T-helper 1 cell (primary cell): ENCODE measurements around the gene HMCN1.
A peak's percentile ranks its signal among the peaks of the same experiment; 100 is the strongest.

Source experiments
- DNase-seq, 5 donors: peaks; one replicate each; pipeline ENCODE4 v3.0.0-alpha.2; 2012 to 2020
- total RNA-seq, 4 donors: gene quantifications; one replicate each; lab custom pipeline; 2026; lab: John Stamatoyannopoulos, UW

HMCN1 gene
- 0.15 to 1.4 (median 0.39) reads per million in 4 donors for total RNA-seq

DNA sequence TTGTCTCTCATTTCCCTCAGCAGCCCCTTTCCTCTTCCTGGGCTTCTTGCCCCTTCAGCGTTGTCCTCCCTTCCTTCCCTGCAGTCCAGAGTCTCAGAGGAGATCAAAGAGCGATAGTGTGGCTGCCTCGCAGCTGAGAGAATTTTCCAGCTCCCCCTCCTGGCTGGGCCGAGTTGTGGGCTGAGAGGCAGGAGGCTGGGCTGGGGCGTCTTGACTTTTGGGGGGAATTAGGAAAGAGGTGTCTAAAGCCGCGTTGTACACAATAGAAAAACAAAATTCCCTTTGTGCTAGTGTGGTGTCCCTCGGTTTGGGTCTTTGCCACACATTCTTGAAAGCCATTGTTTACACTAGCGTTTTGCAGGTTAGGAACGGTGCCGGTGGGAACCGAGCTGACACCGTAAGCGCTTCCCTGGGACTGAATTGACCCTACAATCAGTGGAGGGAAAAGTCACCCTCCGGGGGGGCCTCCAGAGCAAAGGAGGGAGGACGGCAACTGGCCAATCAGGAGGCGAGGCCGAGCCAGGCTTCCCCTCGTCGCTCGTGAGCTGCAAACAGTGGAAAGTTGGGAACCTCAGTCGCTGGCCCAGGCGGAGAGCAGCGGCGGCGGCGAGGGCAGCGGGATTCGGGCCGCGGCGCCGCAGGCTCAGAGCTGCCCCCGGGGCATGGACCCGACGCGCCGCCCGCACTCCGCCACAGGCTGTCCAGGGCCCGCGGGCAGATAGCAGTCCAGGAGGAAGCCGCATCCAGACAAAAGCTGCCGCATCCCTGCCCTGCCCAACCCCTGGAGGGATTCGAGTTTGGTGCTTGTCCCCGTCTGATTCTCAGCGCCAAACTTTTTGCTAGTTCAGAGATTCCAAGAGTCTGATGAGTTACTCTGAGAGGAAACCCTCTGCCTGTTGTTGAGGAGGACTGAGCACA lies at the start of gene HMCN1:
Gene HMCN1, plus strand, starts transcription at position 574 of the 918 bp plus-strand sequence. CDS start 389 bp downstream, outside the sequence.
- peak in 2 of 5 donors; percentile 1 to 7 for DNase-seq

DNA sequence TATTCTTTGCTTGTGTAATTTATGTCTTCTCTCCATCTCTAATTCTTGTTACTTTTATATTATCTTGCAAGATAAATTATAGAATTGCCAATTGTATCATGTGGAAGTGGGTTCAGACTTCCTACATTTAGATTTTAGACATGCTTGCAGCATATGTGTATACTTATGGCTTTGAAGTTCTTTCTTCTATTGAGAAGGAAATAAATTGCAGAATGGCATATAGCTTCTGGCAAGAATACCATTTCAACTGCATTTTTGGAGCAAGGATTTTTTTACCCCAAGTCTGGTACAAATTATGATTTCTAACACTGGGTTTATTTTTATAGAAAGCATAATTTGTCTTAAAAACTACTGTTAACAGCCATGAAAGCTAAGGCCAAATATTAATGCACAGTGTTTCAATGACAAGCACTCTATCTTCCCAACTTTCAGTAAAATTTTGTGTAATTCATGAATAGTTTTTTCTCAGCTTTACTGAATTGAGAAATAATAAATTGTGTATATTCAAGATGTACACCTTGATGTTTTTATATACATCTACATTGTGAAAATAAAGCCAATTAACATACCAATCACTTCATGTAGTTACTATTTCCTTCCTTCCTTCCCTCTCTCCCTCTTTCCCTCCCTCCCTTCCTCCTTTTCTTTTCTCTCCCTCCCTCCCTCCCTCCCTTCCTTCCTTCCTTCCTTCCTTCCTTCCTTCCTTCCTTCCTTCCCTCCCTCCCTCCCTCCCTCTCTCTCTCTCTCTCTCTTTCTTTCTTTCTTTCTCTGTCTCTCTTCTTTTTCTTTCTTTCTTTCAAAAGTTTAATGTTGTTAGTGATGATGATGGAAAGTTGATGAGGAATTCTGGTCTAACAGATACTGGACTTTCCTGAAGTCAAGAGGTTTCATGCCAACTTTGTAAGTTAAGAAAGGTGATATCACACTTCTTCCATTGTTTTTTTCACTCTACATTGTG lies 47.1 kb upstream of the HMCN1 start:
- DNase-seq, result no peak

DNA sequence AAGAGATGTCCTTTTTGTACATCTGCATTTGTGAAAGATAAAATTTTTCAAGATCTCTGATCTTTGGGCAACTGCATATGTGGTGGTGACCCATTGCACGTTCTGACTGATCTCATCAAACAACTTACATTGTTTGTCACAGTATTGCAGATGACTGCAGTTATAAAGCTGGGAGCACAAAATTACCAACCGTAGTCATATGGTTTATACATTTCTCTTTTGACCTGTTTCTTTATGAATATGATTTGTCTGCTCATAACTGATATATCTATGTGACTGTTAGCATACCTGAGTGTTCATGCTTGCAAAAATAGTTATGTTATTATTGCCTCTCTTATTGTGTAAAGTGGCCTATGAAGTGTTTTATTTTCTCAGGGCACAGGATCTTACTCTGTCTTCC lies 43.7 kb upstream of the HMCN1 start:
- DNase-seq, result no peak

DNA sequence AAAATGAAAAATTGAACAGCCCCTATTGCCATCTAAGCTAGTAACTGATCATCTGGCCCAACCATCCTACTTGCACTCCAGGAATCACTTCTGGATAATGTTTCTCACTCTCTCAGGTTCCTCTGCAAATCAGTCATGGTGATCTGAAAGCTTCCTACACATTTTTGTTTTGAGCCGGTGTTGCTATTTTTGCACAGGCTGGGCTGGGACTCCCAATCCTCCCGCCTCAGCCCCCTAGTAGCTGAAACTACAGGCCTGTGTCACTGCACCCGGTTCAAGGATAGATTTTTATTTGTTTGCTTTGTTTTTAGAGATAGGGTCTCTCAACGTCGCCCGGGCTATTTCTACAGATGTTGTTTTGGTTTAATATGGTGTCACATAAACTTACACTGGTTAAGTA lies 40.5 kb upstream of the HMCN1 start:
- DNase-seq, result no peak

DNA sequence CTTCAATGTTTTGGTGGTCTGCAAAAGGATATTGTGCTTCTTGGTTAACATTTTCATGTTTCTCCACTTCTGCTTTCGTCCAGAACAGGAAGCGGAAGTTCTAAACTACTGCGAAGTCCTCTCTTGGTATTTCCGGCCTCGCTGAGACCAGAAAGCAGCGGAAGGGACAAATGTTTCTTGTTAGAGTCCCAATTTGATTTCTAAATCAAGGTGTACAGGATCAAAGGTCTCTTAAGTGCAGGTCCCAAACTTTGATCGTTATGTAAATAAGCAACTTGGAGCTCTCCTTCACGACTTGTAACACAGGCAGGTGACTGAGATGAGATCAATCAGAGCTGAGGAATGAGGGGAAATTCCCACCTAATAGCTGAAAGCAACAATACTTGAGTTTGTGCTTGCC lies 40.1 kb upstream of the HMCN1 start:
- DNase-seq, result peak in 1 of 5 donors; percentile 71

DNA sequence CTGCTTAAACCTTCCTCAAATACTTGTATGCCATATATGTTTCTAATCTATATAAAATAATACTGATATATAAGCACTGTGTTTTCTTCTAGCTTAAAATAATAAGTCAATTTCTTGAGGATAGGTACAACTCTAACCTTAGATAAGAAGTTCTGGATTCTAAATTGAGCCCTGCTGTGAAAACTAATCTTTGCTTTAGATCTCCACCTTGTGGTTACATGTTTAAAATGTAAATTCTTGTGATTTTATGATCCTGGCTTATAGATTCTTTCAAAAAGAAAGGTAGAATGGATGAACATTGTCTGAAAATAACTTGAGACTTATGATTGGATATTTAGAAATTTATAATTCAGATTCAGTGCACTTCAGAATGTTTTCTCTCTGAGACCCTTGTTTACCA lies 38.9 kb upstream of the HMCN1 start:
- DNase-seq, result peak in 1 of 5 donors; percentile 20

DNA sequence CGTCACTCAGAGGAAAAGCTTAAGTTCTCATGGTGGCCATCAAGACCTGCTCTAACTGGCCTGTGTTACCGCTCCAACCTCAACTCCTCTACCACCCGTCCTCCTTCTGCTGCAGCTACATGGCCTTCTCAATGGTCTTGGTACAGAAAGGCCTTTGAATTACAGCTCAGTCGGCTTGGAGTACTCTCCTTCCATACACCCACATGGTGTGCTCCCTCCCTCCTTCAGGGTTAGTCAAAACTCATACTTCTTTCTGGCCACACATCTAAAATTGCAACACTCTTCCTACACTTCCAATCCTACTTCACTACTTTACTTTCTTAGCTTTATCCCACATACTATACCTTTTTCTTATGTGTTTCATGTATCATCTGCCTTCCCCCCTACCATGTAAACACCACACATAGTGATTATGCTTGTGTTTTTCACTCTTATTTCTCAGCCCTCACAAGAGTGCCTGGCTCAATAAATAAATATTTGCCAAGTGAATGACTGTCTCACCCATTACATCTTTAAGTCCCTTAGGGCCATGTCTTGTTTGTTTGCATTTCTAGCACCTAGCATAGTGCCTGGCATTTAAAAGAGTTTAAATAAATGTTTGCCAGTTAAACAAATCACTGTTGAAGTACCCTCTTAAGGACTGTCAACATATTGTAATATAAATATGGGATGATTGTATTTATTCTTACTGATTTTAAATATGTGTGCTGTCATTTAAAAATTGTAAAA lies 37.6 kb upstream of the HMCN1 start:
- DNase-seq, result no peak

DNA sequence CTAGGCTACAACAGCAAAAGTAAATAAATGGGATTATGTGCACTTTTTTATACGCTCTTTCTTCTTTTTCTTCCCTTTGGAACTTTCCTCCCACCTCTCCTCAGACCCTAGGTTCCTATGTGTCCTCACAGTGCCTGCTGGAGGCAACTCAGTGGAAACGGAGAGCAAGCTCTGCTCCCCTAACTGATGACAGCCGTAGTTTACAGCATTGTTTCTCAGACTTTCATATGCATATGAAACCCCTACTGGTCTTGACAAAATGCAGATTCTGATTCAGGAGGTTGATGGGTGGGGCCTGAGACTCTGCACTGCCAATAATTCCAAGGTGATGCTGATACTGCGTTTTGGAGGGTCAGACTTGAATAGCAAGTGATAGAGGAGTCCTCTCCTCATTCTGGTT lies 34.3 kb upstream of the HMCN1 start:
- no peak for DNase-seq

DNA sequence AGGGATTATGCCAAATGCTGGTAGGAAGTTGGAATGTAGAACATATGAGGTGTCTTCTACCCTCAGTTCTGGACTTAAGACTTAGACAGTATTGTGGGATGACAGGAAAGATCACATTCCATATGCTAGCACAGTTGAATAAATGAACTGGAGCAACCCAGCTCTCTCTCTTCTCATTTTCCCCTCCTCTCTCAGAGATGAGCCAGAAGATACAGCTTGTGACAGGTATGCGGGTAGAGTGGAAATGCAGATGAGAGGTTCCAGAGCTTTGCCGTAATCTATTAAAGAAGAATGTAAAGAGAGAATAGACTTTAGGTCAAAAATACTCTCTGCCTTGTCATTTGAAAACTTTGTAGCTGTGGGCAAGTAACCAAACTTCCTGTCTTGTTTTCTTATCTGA lies 32.5 kb upstream of the HMCN1 start:
- no peak for DNase-seq

DNA sequence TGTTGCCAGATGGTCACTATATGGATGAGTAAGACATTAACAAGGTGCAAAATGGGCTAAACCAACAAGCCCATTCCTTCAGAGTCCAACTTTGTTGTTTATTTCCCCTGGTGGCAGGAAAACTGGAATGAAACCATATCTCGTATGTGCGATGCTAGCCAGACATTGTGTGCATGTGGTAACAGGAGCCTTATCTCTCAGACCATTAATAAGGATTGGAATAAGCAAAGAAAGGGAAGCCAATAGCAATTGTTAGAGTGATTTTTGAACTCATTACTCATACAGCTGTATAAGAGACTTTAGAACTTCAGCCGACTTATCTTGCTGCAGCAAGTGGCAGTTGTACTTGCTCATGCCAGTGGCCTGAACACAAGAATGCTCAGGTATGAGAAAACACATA lies 30.0 kb upstream of the HMCN1 start:
- DNase-seq, result no peak

DNA sequence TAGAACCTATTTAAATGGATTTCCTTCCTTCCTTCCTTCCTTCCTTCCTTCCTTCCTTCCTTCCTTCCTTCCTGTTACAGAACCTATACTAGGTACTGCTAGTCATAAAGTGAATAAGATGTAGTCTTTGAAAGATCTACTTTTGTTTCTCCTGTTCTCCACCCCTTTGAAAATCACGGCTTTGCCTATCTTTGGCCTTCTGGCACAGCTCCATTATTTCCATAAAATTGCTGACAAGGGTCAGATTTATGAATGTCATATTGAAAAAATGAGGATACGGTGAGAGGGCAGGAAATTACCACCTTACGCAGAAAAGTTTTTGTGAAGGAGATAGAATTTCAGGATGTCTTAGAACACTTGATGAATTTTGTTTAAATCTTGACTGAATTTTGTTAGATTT lies 18.1 kb upstream of the HMCN1 start:
- no peak for DNase-seq

DNA sequence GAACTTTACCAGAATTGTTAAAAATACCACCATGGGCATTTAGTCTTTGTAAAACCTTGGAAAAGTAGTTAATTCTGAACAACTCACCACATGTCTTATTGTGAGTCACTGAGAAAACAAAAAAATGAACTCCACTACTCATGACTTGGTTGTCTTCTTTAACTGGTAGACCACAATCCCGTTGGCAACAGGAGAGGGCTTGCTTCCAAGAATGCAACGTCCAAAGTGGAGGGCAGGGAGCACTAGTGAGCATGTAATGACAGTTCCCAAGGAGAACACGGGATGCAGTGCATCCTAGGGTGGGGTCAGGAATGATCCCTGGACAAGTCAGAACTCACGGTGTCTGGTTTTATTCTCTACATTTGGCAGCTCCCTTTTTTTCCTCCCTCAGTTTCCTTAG lies 15.2 kb upstream of the HMCN1 start:
- DNase-seq, result no peak

DNA sequence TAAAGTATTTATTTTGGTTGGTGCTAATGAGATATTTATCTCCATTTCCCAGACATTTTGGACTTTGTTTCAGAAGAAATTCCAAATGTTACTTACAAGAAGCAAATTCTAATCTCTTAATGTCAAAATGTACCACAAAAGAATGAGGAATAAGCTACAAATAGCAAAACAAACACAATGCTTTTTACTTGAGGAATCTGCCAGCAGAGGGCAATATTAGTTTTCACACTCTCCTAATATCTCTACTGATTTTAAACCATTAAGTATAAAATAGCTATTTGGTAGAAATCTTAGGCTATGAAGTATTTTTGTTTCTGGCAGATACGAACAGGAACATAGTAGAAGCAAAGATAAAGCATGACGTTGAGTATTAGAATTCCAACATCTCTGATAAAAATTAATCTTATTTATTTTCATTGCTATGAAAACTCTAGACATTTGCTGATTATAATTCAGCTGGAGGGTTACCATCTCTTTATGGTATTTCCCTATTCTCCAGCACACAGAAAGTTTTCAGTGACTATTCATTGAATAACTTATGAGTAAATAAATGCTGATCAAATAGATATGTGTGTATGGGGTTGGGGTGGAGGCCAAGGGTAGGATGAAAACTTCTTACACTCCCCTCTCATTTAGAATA lies 13.4 kb upstream of the HMCN1 start:
- DNase-seq, result no peak

DNA sequence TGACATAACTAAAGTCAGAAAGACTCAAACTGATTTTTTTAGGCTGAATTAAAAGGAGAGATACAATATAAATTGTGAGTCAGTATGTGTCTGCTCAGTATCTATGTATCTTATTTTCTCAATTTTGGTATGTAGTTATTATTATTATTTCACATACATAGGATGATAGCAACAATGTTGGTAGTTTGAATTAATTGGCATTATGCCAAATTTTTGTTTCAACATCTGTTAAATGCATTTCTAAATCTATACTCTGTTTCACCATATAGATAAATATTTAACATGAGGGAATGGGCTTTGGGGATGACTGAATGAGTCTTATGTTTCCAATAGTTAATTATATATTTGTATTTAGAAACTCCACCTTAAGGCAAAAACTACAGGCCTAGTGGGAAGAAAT lies 12.6 kb upstream of the HMCN1 start:
- no peak for DNase-seq

DNA sequence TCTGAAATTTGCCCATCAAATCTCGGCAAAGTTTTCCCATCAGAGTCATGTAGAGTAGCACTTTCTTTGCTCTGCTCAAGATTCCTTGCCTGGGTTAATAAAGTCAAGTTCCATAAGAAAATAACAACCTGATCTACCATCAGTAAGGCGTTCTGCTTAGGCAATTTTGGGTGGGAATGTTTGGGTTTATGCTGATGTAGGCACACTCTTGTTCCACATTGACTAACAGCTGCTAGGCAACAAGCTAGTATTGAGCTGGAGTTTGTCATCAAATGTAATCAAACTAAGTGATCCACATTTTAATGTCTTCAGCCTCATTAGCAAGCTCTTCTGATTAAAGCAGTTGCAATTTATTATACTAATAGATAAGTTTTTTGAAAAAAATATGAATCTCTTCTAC lies 12.1 kb upstream of the HMCN1 start:
- DNase-seq, result no peak

DNA sequence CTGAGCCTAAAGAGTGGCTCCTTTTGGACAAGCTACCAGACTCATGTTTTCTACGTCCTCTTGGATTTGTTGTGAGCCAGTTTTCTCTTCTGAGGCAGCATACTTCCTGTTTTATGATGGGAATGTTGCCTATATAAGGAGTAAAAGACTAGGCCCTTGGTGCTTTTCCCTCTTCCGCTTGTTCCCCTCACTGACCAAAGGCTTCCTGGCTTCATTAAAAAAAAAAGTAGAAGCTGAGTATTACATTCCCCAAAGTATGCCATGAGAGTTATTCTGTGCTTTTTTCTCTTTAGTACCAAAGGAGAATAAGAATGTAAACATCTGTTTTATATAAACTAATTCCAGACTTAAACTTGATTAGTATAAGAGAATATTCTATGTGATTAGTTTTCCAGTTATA lies 6.5 kb upstream of the HMCN1 start:
- no peak for DNase-seq

DNA sequence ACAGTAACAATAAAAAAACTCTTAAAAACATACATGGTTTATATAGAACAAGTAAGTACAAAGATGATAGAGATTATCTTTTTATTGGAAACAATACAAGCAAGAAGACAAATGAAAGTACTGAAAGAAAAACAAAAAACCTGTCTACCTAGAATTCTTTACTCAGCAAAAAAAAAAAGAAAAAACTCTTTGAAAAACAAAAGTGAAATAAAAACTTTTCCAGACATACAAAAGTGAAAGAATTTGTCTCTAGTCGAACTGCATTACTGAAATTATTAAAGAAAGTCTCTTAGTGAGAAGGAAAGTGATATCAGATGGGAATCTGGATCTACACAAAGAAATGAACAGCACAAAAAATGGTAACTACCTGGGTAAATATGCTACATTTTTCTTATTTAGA lies 2.7 kb upstream of the HMCN1 start:
- no peak for DNase-seq

DNA sequence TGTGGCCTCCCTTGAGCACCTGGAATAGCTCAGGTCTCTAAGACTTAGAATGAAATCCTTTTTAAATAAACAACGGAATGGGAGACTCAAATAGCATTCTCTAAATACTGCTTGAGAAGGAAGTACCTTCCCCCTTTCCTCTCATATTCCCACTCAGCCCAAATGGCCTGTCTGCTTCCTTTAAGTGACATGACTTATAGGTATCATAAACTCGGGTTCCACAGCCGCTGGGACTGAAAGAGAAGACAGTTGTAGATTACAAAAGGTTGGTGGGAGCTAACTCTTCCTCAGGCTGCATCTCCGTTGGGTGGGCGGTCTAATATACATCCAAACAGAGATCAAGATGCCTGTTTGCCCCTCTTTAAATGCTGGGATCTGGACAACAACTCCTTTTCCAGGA lies 1.2 kb upstream of the HMCN1 start:
- DNase-seq, result no peak

DNA sequence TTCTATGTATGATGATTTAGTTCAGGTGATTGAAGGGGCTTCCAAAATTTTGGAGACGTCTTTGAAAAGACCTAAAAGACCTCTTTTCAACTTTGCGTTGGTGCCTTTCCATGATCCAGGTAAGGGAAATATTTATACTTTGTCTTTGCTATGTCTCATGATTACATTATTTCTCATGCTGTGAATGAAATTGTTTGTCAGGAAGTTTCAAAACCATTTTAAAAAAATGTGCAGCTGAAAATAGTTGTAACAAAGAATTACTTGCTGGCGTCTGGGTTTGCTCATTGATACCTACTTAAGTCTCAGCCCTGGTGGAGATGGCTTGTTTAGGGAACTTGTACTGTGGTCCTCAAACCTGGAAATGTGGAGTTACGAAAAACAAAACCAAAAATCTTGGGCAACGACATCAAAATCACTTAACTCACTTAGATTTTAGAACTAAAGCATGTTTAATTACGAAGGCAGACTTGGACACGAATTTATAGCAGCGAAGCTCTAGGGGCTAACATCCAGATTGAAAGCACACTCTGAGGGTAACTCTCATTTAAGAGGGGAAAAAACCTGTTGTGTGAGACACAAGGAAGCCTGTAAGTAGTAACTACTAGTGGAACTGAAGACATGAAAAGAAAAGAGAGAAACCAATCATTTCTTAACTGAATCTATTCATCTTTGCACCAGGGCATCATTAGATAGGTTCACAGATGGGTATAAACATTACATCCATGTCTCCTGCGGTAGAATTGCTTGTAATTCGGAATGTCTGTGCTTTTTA lies 924 bp downstream of the HMCN1 start:
- no peak for DNase-seq

DNA sequence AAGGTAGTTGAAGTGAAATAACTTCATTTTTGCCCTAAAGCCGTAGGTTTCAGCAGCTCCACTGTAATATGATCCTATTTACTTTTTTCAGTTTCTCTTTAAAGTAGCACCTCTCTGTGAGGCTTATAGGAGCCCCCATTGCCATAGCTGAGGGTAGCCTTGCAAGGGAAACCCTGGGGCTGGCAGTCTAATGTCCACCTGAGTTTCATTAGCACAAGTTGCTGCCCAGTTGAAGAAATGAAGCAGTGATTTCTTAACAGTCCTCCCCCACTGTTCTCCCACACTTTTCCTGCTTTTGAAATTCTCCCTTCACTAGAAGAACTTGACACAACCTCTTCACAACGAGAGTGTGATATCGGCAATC lies 1.5 kb downstream of the HMCN1 start:
- no peak for DNase-seq

DNA sequence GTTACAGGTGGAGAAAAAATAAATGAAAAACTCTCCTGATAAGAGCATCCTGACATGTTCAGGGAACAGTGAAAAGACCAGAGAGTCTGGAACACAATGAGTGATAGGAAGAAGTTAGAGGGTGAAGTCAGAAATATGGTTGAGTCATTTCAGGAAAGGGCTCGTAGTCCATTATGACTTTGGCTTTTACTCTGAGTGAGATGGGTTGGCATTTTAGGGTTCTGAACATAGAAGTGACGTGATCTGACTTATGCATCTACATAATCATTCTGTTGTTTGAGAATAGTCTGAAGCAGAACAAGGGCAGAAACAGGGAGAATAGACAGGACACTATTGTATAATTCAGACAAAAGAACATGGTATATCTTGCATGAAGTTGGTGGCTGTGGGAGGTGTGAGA lies 5.8 kb downstream of the HMCN1 start:
- DNase-seq, result peak in 1 of 5 donors; percentile 70

DNA sequence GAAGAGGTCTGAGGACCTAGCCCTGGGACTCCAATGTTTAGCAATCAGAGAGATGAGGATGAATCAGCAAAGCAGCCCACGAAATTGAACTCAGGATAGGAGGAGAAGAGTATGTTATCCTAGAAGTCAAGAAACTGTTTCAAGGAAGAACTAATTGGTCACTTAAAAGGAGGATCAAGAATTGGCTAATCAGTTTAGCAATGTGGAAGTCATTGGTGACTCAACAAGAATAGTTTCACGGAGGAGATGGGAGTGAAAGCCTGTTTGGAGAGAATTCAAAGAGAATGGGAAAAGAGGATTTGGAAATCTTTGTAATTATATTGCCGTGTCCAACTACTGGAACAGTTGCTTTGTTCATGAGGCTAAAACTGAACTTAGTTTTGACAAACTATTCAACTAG lies 7.4 kb downstream of the HMCN1 start:
- no peak for DNase-seq
